ENCODE measurements around the gene SNX5. TPM values are rescaled to one million over a fixed set of nuclear protein-coding genes. Genes with fewer than 3 reads are reported as not detected.
A peak's percentile ranks its signal among the peaks of the same experiment; 100 is the strongest.

SNX5 gene
- total and polyA plus RNA-seq, 2 of the 13 experiments (the other 11 are each of a cell fraction or from before 2014, with no cell fraction given): 664 to 1,040 TPM

DNA sequence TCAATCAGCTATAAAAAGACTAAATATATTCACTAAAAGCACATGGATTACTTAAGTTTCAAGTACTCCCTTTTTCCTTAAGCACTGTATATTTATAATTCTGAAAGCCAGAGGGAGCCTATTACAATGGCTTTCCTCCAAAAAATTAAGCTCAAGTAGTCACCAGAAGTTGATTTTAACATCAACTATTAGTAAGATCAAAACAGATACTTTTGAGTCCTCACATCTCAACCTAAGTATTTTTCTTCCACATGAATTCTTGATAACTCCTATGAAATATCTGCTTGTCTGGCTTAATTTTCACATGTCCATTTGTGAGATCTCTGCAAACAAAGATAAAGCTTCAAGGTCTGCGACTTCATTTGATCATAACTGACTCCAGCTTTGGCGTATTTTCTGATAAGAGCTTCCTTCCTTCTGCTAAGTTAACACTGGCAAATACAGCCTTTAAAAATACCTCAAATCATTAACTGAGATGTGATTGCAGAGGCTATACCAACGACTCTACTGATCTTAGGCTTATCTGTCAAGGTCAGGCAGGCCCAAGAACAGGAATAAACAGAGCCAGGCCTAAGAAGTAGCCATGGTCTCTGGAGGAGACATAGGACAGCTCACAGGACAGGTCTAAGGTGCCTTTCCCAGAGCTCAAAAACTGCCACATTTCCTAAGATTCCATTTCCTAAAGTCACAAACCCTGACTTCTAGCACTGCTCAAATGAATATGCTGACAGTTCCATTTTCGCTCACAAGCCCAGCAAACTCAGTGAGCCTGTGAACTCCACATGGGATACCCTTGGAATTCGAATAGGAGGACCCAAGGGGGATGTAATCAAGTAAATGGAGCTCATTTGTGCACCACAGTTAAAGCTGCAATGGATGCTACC is 10.0 kb downstream of the SNX5 start (continued):
- TF ChIP-seq, protein P1, sequence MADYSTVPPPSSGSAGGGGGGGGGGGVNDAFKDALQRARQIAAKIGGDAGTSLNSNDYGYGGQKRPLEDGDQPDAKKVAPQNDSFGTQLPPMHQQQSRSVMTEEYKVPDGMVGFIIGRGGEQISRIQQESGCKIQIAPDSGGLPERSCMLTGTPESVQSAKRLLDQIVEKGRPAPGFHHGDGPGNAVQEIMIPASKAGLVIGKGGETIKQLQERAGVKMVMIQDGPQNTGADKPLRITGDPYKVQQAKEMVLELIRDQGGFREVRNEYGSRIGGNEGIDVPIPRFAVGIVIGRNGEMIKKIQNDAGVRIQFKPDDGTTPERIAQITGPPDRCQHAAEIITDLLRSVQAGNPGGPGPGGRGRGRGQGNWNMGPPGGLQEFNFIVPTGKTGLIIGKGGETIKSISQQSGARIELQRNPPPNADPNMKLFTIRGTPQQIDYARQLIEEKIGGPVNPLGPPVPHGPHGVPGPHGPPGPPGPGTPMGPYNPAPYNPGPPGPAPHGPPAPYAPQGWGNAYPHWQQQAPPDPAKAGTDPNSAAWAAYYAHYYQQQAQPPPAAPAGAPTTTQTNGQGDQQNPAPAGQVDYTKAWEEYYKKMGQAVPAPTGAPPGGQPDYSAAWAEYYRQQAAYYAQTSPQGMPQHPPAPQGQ (CRISPR knock-in tag; IDR thresholded peaks at IDR 0.05; ENCODE audit: borderline replicate concordance): 0 out of 2 replicates have a peak, but pooled peaks have one; percentile 35
- TF ChIP-seq RXRB (CRISPR knock-in tag; IDR thresholded peaks at IDR 0.05; ENCODE audit: borderline replicate concordance): peak; percentile 74
- peak; percentile 38; the same call in 1 of the 2 replicates for TF ChIP-seq NCOR1 (IDR thresholded peaks at IDR 0.05; ENCODE audit: borderline replicate concordance, low read length)
- TF ChIP-seq, protein P2, sequence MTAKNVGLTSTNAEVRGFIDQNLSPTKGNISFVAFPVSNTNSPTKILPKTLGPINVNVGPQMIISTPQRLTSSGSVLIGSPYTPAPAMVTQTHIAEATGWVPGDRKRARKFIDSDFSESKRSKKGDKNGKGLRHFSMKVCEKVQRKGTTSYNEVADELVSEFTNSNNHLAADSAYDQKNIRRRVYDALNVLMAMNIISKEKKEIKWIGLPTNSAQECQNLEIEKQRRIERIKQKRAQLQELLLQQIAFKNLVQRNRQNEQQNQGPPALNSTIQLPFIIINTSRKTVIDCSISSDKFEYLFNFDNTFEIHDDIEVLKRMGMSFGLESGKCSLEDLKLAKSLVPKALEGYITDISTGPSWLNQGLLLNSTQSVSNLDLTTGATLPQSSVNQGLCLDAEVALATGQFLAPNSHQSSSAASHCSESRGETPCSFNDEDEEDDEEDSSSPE (CRISPR knock-in tag; IDR thresholded peaks at IDR 0.05): 0 out of 2 replicates have a peak, but pooled peaks have one; percentile 13
- peak; percentile 23; the same call in 1 of the 2 replicates for TF ChIP-seq TAF1 (CRISPR knock-in tag; IDR thresholded peaks at IDR 0.05)
- TF ChIP-seq, protein P3, sequence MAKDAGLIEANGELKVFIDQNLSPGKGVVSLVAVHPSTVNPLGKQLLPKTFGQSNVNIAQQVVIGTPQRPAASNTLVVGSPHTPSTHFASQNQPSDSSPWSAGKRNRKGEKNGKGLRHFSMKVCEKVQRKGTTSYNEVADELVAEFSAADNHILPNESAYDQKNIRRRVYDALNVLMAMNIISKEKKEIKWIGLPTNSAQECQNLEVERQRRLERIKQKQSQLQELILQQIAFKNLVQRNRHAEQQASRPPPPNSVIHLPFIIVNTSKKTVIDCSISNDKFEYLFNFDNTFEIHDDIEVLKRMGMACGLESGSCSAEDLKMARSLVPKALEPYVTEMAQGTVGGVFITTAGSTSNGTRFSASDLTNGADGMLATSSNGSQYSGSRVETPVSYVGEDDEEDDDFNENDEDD (CRISPR knock-in tag; IDR thresholded peaks at IDR 0.05; ENCODE audit: borderline replicate concordance): no peak
- no peak for TF ChIP-seq ZNF790 (CRISPR knock-in tag; IDR thresholded peaks at IDR 0.05; ENCODE audit: borderline replicate concordance)
- peak; percentile 74 for TF ChIP-seq BCL6 (CRISPR knock-in tag; IDR thresholded peaks at IDR 0.05)
- TF ChIP-seq BRCA1 (CRISPR knock-in tag; IDR thresholded peaks at IDR 0.05): no peak
- no peak for TF ChIP-seq TOE1 (CRISPR knock-in tag; IDR thresholded peaks at IDR 0.05)
- TF ChIP-seq ZNF337 (CRISPR knock-in tag; IDR thresholded peaks at IDR 0.05; ENCODE audit: borderline replicate concordance, low read depth): 0 out of 2 replicates have a peak, but pooled peaks have one; percentile 19
- TF ChIP-seq ZNF543 (CRISPR knock-in tag; IDR thresholded peaks at IDR 0.05): no peak
- TF ChIP-seq YEATS2 (CRISPR knock-in tag; IDR thresholded peaks at IDR 0.05; ENCODE audit: borderline replicate concordance): peak; percentile 16; the same call in 1 of the 2 replicates
- TF ChIP-seq ZNF44 (CRISPR knock-in tag; IDR thresholded peaks at IDR 0.05): 0 out of 2 replicates have a peak, but pooled peaks have one; percentile 32
- peak; percentile 80; the same call in 1 of the 2 replicates for TF ChIP-seq MED1 (CRISPR knock-in tag; IDR thresholded peaks at IDR 0.05)
- peak; percentile 49; the same call in 1 of the 2 replicates for TF ChIP-seq GFI1 (CRISPR knock-in tag; IDR thresholded peaks at IDR 0.05; ENCODE audit: borderline replicate concordance)
- TF ChIP-seq SMYD3 (CRISPR knock-in tag; IDR thresholded peaks at IDR 0.05): peak; percentile 59; the same call in 1 of the 2 replicates
- TF ChIP-seq, protein P4, sequence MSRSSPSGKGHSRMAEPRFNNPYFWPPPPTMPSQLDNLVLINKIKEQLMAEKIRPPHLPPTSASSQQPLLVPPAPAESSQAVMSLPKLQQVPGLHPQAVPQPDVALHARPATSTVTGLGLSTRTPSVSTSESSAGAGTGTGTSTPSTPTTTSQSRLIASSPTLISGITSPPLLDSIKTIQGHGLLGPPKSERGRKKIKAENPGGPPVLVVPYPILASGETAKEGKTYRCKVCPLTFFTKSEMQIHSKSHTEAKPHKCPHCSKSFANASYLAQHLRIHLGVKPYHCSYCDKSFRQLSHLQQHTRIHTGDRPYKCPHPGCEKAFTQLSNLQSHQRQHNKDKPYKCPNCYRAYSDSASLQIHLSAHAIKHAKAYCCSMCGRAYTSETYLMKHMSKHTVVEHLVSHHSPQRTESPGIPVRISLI (CRISPR knock-in tag; IDR thresholded peaks at IDR 0.05; ENCODE audit: borderline replicate concordance): peak; percentile 39; the same call in 1 of the 2 replicates
- TF ChIP-seq MED13 (CRISPR knock-in tag; IDR thresholded peaks at IDR 0.05): peak; percentile 82
- no peak for TF ChIP-seq TCF12 (IDR thresholded peaks at IDR 0.05)
- TF ChIP-seq TCF12 (CRISPR knock-in tag; IDR thresholded peaks at IDR 0.05): 0 out of 2 replicates have a peak, but pooled peaks have one; percentile 21
- TF ChIP-seq ZNF569 (CRISPR knock-in tag; IDR thresholded peaks at IDR 0.05; ENCODE audit: borderline replicate concordance): no peak
- peak; percentile 43 to 54; a peak in 3 of 4 replicates for TF ChIP-seq POLR2A (IDR thresholded peaks at IDR 0.05; ENCODE audit: insufficient read depth in 1 of 2, low read depth in 2 of 2, low read length in 2 of 2)
- 0 out of 2 replicates have a peak, but pooled peaks have one; percentile 64 for TF ChIP-seq ONECUT2 (CRISPR knock-in tag; IDR thresholded peaks at IDR 0.05)
- TF ChIP-seq SALL1 (CRISPR knock-in tag; IDR thresholded peaks at IDR 0.05): 0 out of 2 replicates have a peak, but pooled peaks have one; percentile 67
